NCI-H1930 (cell line): ENCODE measurements around the gene TBC1D22A.

ENCODE experiments used
- DNase-seq, 2 experiments: peaks; one replicate each; lab custom pipeline; 2025; lab: John Stamatoyannopoulos, UW

The TBC1D22A gene

GRCh38 chr22:47221840-47222615, 459.6 kb downstream of the TBC1D22A start:
- DNase-seq = peak in 1 of 2 experiments; percentile 5
